ENCODE data around the gene MTMR12. TPM values are rescaled to one million over a fixed set of nuclear protein-coding genes. Genes with fewer than 3 reads are reported as not detected.

The MTMR12 gene
- total RNA-seq, 1 donor from 2014 or later = 20.4 TPM

GRCh38 chr5:32207355-32207634 is 105.4 kb downstream of the MTMR12 start:
- Mint-ChIP-seq H3K4me3 (ENCODE audit: unreplicated experiment) (no peak overlapping the region), H3K9me3 (ENCODE audit: low read depth) (no peaks in the 10 kb centered on the region), H3K36me3 (ENCODE audit: low read depth) (no peaks in the 10 kb centered on the region), H3K4me1 (ENCODE audit: low read depth) (peaks cover 18% of the 10 kb centered on the region), H3K27ac (ENCODE audit: unreplicated experiment) (no peak overlapping the region), H3K27me3 (ENCODE audit: low read depth) (no peaks in the 10 kb centered on the region)
- no peak for DNase-seq (ENCODE audit: low spot score)
- TF ChIP-seq, protein P1, sequence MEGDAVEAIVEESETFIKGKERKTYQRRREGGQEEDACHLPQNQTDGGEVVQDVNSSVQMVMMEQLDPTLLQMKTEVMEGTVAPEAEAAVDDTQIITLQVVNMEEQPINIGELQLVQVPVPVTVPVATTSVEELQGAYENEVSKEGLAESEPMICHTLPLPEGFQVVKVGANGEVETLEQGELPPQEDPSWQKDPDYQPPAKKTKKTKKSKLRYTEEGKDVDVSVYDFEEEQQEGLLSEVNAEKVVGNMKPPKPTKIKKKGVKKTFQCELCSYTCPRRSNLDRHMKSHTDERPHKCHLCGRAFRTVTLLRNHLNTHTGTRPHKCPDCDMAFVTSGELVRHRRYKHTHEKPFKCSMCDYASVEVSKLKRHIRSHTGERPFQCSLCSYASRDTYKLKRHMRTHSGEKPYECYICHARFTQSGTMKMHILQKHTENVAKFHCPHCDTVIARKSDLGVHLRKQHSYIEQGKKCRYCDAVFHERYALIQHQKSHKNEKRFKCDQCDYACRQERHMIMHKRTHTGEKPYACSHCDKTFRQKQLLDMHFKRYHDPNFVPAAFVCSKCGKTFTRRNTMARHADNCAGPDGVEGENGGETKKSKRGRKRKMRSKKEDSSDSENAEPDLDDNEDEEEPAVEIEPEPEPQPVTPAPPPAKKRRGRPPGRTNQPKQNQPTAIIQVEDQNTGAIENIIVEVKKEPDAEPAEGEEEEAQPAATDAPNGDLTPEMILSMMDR (IDR thresholded peaks at IDR 0.05) = no peak

DNA sequence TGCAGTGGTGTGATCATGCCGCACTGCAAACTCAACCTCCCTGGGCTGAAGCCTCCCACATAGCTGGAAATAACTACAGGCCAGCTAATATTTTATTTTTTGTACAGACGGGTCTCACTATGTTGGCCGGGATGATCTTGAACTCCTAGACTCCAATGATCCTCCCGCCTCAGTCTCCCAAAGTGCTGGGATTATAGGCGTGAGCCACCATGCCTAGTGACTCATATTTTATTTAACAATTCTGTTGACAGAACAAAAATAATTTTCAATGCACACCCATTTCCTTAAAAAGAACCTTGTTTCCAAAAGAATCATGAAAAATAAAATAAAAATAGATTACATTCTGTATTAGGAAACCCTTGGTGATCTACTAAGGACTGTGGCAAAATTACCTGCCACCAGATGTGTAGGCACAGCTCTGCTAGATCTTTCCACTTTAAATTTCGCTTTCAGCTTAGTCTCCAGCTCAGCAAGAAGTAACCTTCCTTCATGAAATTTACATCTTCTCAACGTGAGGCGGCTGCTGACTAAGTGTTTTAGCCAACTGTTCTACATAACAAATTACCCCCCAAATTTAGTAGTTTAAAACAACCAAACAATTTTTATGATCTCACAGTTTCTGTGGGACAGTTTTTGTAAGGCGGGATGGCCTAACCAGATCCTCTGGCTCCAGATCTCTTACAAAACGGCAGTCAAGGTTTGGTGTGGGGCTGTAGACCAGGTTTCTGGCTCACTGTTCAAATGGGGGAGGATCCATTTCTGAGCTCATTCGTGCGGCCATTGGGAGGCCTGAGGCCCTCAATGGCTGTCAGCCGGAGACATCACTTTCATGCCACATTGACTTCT is 106.0 kb downstream of the MTMR12 start:
- peaks cover 20% of the 10 kb centered on the region for H3K4me1 Mint-ChIP-seq (ENCODE audit: low read depth)
- H3K4me3 Mint-ChIP-seq (ENCODE audit: unreplicated experiment) = no peak overlapping the region
- TF ChIP-seq, protein P1 (IDR thresholded peaks at IDR 0.05) = no peak
- no peak for DNase-seq (ENCODE audit: low spot score)
- no peaks in the 10 kb centered on the region for H3K9me3 Mint-ChIP-seq (ENCODE audit: low read depth)
- H3K27ac Mint-ChIP-seq (ENCODE audit: unreplicated experiment) = no peak overlapping the region
- no peaks in the 10 kb centered on the region for H3K27me3 Mint-ChIP-seq (ENCODE audit: low read depth)
- H3K36me3 Mint-ChIP-seq (ENCODE audit: low read depth) = no peaks in the 10 kb centered on the region

GRCh38 chr5:32206053-32206452 is 106.7 kb downstream of the MTMR12 start:
- no peak for DNase-seq (ENCODE audit: low spot score)
- Mint-ChIP-seq H3K9me3 (ENCODE audit: low read depth) (no peaks in the 10 kb centered on the region), H3K27me3 (ENCODE audit: low read depth) (no peaks in the 10 kb centered on the region), H3K4me1 (ENCODE audit: low read depth) (peaks cover 21% of the 10 kb centered on the region), H3K36me3 (ENCODE audit: low read depth) (no peaks in the 10 kb centered on the region), H3K4me3 (ENCODE audit: unreplicated experiment) (no peak overlapping the region), H3K27ac (ENCODE audit: unreplicated experiment) (no peak overlapping the region)
- TF ChIP-seq, protein P1 (IDR thresholded peaks at IDR 0.05) = no peak

DNA sequence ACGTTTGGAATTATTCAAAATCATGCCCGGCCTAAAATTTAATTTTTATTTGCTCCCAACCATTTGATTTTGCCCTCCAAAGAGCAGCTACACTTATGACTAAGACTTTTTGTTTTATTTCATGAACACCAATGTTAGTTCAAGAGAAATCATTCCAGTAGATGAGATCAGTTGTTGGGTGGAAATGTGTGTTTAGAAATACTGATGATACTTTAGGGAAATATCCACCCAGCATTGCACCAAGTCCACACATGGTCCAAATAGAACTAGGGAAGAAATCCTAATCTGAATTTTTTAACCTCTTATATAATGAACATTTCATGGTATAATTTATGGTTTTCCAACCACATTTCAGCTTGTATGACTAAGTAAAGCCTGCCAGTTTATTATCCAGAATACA is 110.3 kb downstream of the MTMR12 start:
- H3K4me3 Mint-ChIP-seq (ENCODE audit: unreplicated experiment) = no peak overlapping the region
- no peaks in the 10 kb centered on the region for H3K27me3 Mint-ChIP-seq (ENCODE audit: low read depth)
- H3K36me3 Mint-ChIP-seq (ENCODE audit: low read depth) = no peaks in the 10 kb centered on the region
- TF ChIP-seq, protein P1 (IDR thresholded peaks at IDR 0.05) = no peak
- peaks cover 28% of the 10 kb centered on the region for H3K4me1 Mint-ChIP-seq (ENCODE audit: low read depth)
- H3K9me3 Mint-ChIP-seq (ENCODE audit: low read depth) = no peaks in the 10 kb centered on the region
- no peak for DNase-seq (ENCODE audit: low spot score)
- no peak overlapping the region for H3K27ac Mint-ChIP-seq (ENCODE audit: unreplicated experiment)

DNA sequence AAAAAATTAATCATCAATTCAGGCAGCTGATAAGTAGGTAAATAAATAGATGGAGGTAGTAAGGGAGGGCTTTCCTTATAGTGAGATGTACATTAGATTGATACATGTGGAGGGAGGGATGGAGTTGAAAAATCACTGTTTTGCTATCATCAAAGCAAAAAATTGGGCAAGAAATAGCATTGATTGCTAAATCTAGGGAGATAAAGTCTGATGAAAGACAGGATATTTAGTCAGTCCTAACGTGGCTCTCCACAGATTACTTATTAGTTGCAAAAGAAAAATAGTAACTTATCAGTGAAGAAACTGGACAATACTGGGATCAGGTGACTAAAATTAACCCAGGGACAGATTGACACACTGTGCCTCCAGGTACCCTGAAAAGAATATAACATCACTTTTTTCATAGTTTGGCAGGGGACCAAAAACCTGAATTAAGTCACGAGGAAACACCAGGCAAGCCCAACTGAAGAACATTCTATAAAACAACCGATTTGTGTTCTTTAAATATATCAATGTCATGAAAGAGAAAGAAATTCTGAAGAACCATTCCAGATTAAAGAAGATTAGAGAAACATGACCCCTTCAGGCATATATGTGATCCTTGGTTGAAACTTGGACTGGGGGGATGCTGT is 111.5 kb downstream of the MTMR12 start:
- Mint-ChIP-seq H3K27ac (ENCODE audit: unreplicated experiment) (peak overlapping the region; percentile 27), H3K9me3 (ENCODE audit: low read depth) (no peaks in the 10 kb centered on the region), H3K4me1 (ENCODE audit: low read depth) (peaks cover 23% of the 10 kb centered on the region), H3K4me3 (ENCODE audit: unreplicated experiment) (no peak overlapping the region), H3K27me3 (ENCODE audit: low read depth) (no peaks in the 10 kb centered on the region), H3K36me3 (ENCODE audit: low read depth) (no peaks in the 10 kb centered on the region)
- no peak for DNase-seq (ENCODE audit: low spot score)
- TF ChIP-seq, protein P1 (IDR thresholded peaks at IDR 0.05) = no peak
